ENCODE measurements around the gene MAGEA2B. TPM values are rescaled to one million over a fixed set of nuclear protein-coding genes. Genes with fewer than 3 reads are reported as not detected.
"Not testable (repeated sequence)": the region's sequence is repeated elsewhere in the genome, so short reads cannot be mapped to it uniquely, and the experiment has no call there.

Gene MAGEA2B, protein sequence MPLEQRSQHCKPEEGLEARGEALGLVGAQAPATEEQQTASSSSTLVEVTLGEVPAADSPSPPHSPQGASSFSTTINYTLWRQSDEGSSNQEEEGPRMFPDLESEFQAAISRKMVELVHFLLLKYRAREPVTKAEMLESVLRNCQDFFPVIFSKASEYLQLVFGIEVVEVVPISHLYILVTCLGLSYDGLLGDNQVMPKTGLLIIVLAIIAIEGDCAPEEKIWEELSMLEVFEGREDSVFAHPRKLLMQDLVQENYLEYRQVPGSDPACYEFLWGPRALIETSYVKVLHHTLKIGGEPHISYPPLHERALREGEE
- polyA plus RNA-seq (2013, experiment 1 of 2), result not detected
- polyA plus RNA-seq (2013, experiment 2 of 2), result not detected

- not testable (repeated sequence) for H3K4me1 ChIP-seq (ENCODE audit: control insufficient read depth, insufficient read depth, low read depth, low read length); H3K36me3 ChIP-seq (ENCODE audit: control insufficient read depth in 1 of 2, insufficient read depth in 2 of 2, low read depth in 1 of 2, low read length in 2 of 2)
- no CpG with 5 or more reads among the region's 35 CpGs for WGBS
Measured at GRCh38 chrX:152713815-152714787, at the start of gene MAGEA2B. Gene MAGEA2B, plus strand, starts transcription at chrX:152714628. Its CDS starts 2,479 bp downstream, at chrX:152717107.

DNA sequence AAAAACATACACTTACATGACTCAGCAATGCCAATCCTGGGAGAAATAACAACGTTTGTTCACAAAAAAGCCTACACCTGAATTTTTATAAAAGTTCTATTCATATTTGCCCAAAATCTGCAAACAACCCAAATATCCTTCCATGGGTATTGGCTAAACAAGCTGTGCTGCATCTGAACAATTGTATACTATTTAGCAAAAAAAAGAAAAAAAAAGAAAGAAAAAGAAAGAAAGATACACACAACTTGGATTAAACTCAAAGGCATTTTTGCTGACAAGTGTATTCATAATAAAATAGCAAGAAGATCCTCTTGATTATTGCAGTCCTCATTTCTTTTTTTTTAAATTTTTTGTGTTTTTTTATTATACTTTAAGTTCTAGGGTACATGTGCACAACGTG, 40.3 kb upstream of the MAGEA2B start:
- Histone ChIP-seq H2AFZ (ENCODE audit: low read depth, low read length) (no peak overlapping the region), H3K27ac (ENCODE audit: low read length, poor library complexity, severe bottlenecking) (no peak overlapping the region), H3K4me2 (ENCODE audit: low read length, poor library complexity, severe bottlenecking) (no peak overlapping the region), H2AK5ac (ENCODE audit: low read length, severe bottlenecking) (no peak overlapping the region), H2BK120ac (ENCODE audit: low read depth, low read length) (no peak overlapping the region), H4K8ac (ENCODE audit: low read length) (no peak overlapping the region), H3K4me3 (ENCODE audit: insufficient read depth in 1 of 2, low read depth in 1 of 2, low read length in 2 of 2) (no peak overlapping the region), H3K4me1 (ENCODE audit: control insufficient read depth, insufficient read depth, low read depth, low read length) (no peaks in the 10 kb centered on the region), H3K23ac (ENCODE audit: low read length in 2 of 2) (no peak overlapping the region), H3K4ac (ENCODE audit: low read depth in 1 of 2, low read length in 2 of 2) (no peak overlapping the region), H2BK12ac (ENCODE audit: low read length in 2 of 2) (no peak overlapping the region), H3K9me3 (ENCODE audit: control insufficient read depth, low read length) (no peaks in the 10 kb centered on the region), H2BK15ac (ENCODE audit: low read depth, poor library complexity, severe bottlenecking) (no peak overlapping the region), H3K27me3 (ENCODE audit: control insufficient read depth in 1 of 2, insufficient read depth in 1 of 2, low read length in 2 of 2) (peaks cover 0 to under 1% of the 10 kb centered on the region in 2 experiments), H3K36me3 (ENCODE audit: control insufficient read depth in 1 of 2, insufficient read depth in 2 of 2, low read depth in 1 of 2, low read length in 2 of 2) (no peaks in the 10 kb centered on the region), H4K91ac (ENCODE audit: low read length) (no peak overlapping the region), H3K14ac (ENCODE audit: low read length in 2 of 2) (no peak overlapping the region), H3K9ac (ENCODE audit: low read length) (no peak overlapping the region), H2BK5ac (ENCODE audit: low read depth, low read length, poor library complexity, severe bottlenecking) (no peak overlapping the region), H3K18ac (ENCODE audit: low read depth in 1 of 2, low read length in 2 of 2) (no peak overlapping the region), H3K79me1 (replicated peaks; ENCODE audit: low read length, poor library complexity, severe bottlenecking) (no peaks in the 10 kb centered on the region)
- DNase-seq, result no peak
- WGBS, result 83% methylated on average over 1 of the region's 2 CpGs

More at GRCh38 chrX:152713815-152714787, at the start of gene MAGEA2B:
- not testable (repeated sequence) for H3K18ac ChIP-seq (ENCODE audit: low read depth in 1 of 2, low read length in 2 of 2); H2BK5ac ChIP-seq (ENCODE audit: low read depth, low read length, poor library complexity, severe bottlenecking); H3K14ac ChIP-seq (ENCODE audit: low read length in 2 of 2); H3K4ac ChIP-seq (ENCODE audit: low read depth in 1 of 2, low read length in 2 of 2); H2AFZ ChIP-seq (ENCODE audit: low read depth, low read length); H2BK12ac ChIP-seq (ENCODE audit: low read length in 2 of 2); H3K27me3 ChIP-seq (ENCODE audit: control insufficient read depth in 1 of 2, insufficient read depth in 1 of 2, low read length in 2 of 2); H2BK15ac ChIP-seq (ENCODE audit: low read depth, poor library complexity, severe bottlenecking); DNase-seq; H3K9ac ChIP-seq (ENCODE audit: low read length); H3K4me2 ChIP-seq (ENCODE audit: low read length, poor library complexity, severe bottlenecking); H3K4me3 ChIP-seq (ENCODE audit: insufficient read depth in 1 of 2, low read depth in 1 of 2, low read length in 2 of 2); H4K91ac ChIP-seq (ENCODE audit: low read length); H3K23ac ChIP-seq (ENCODE audit: low read length in 2 of 2); H2BK120ac ChIP-seq (ENCODE audit: low read depth, low read length); H3K27ac ChIP-seq (ENCODE audit: low read length, poor library complexity, severe bottlenecking); H3K9me3 ChIP-seq (ENCODE audit: control insufficient read depth, low read length); H2AK5ac ChIP-seq (ENCODE audit: low read length, severe bottlenecking); H4K8ac ChIP-seq (ENCODE audit: low read length); H3K79me1 ChIP-seq (replicated peaks; ENCODE audit: low read length, poor library complexity, severe bottlenecking)

- H3K27me3 ChIP-seq (ENCODE audit: control insufficient read depth in 1 of 2, insufficient read depth in 1 of 2, low read length in 2 of 2); H3K27ac ChIP-seq (ENCODE audit: low read length, poor library complexity, severe bottlenecking): not testable (repeated sequence)
- no CpG with 5 or more reads among the region's 3 CpGs for whole genome bisulfite sequencing
Measured at GRCh38 chrX:152674652-152675051, 39.8 kb upstream of the MAGEA2B start.

DNA sequence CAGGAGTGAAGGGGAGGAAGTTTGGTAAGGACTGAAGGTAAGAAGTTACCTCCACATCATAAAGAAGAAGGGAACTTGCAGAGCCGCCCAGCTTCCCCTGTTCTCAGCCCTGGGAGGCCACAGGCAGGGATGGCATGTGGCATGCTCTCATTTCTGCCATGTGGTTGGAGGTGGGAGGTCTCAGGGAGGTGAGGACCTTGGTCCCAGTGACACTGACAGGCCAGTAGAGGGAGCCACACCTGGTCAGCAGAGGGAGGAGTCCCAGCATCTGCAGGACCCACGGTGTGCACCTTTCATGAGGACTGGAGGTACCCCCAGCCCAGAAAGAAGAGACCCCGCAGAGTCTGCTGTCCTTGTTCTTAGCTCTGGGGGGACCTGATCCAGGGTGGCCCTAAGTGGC, 33.4 kb upstream of the MAGEA2B start:
- H2BK15ac ChIP-seq (ENCODE audit: low read depth, poor library complexity, severe bottlenecking); H2BK5ac ChIP-seq (ENCODE audit: low read depth, low read length, poor library complexity, severe bottlenecking); H3K9me3 ChIP-seq (ENCODE audit: control insufficient read depth, low read length); H2AK5ac ChIP-seq (ENCODE audit: low read length, severe bottlenecking); H3K4me2 ChIP-seq (ENCODE audit: low read length, poor library complexity, severe bottlenecking); DNase-seq; H2AFZ ChIP-seq (ENCODE audit: low read depth, low read length); H3K4me1 ChIP-seq (ENCODE audit: control insufficient read depth, insufficient read depth, low read depth, low read length); H3K27me3 ChIP-seq (ENCODE audit: control insufficient read depth in 1 of 2, insufficient read depth in 1 of 2, low read length in 2 of 2); H3K9ac ChIP-seq (ENCODE audit: low read length); H3K23ac ChIP-seq (ENCODE audit: low read length in 2 of 2); H2BK12ac ChIP-seq (ENCODE audit: low read length in 2 of 2); H3K36me3 ChIP-seq (ENCODE audit: control insufficient read depth in 1 of 2, insufficient read depth in 2 of 2, low read depth in 1 of 2, low read length in 2 of 2); H3K14ac ChIP-seq (ENCODE audit: low read length in 2 of 2); H4K8ac ChIP-seq (ENCODE audit: low read length); H3K4me3 ChIP-seq (ENCODE audit: insufficient read depth in 1 of 2, low read depth in 1 of 2, low read length in 2 of 2); H3K79me1 ChIP-seq (replicated peaks; ENCODE audit: low read length, poor library complexity, severe bottlenecking); H4K91ac ChIP-seq (ENCODE audit: low read length); H3K4ac ChIP-seq (ENCODE audit: low read depth in 1 of 2, low read length in 2 of 2); H3K18ac ChIP-seq (ENCODE audit: low read depth in 1 of 2, low read length in 2 of 2); H3K27ac ChIP-seq (ENCODE audit: low read length, poor library complexity, severe bottlenecking); H2BK120ac ChIP-seq (ENCODE audit: low read depth, low read length): not testable (repeated sequence)
- WGBS, result no CpG with 5 or more reads among the region's 3 CpGs

More at GRCh38 chrX:152674652-152675051, 39.8 kb upstream of the MAGEA2B start:
- H3K4me3 ChIP-seq (ENCODE audit: insufficient read depth in 1 of 2, low read depth in 1 of 2, low read length in 2 of 2); H3K9me3 ChIP-seq (ENCODE audit: control insufficient read depth, low read length); H3K4me1 ChIP-seq (ENCODE audit: control insufficient read depth, insufficient read depth, low read depth, low read length); H2BK15ac ChIP-seq (ENCODE audit: low read depth, poor library complexity, severe bottlenecking); H2BK5ac ChIP-seq (ENCODE audit: low read depth, low read length, poor library complexity, severe bottlenecking); H3K18ac ChIP-seq (ENCODE audit: low read depth in 1 of 2, low read length in 2 of 2); H3K79me1 ChIP-seq (replicated peaks; ENCODE audit: low read length, poor library complexity, severe bottlenecking); H3K4me2 ChIP-seq (ENCODE audit: low read length, poor library complexity, severe bottlenecking); H3K9ac ChIP-seq (ENCODE audit: low read length); H4K91ac ChIP-seq (ENCODE audit: low read length); H3K4ac ChIP-seq (ENCODE audit: low read depth in 1 of 2, low read length in 2 of 2); H2AFZ ChIP-seq (ENCODE audit: low read depth, low read length); H3K36me3 ChIP-seq (ENCODE audit: control insufficient read depth in 1 of 2, insufficient read depth in 2 of 2, low read depth in 1 of 2, low read length in 2 of 2); H2BK120ac ChIP-seq (ENCODE audit: low read depth, low read length); DNase-seq; H4K8ac ChIP-seq (ENCODE audit: low read length); H3K14ac ChIP-seq (ENCODE audit: low read length in 2 of 2); H3K23ac ChIP-seq (ENCODE audit: low read length in 2 of 2); H2AK5ac ChIP-seq (ENCODE audit: low read length, severe bottlenecking); H2BK12ac ChIP-seq (ENCODE audit: low read length in 2 of 2): not testable (repeated sequence)

Measured in mesenchymal stem cell (in vitro differentiated cells and primary cell).